Glomerular endothelial cell (primary cell): ENCODE measurements around the gene LSAMP. TPM values are rescaled to one million over a fixed set of nuclear protein-coding genes. Genes with fewer than 3 reads are reported as not detected.
"Not testable (repeated sequence)": the region's sequence is repeated elsewhere in the genome, so short reads cannot be mapped to it uniquely, and the experiment has no call there.

ENCODE experiments used
- DNase-seq: peaks from one replicate; pipeline ENCODE4 v3.0.0-alpha.2; 2011; ENCODE audit warnings: low read depth, low spot score; ENCODE audit errors: extremely low read depth
- total RNA-seq: library from RNA; depleted of rRNA; stranded (reverse); fragments of >200 nt; gene quantifications from 2 replicates; pipeline ENCODE4 v1.2.3, GENCODE V29; 2015

LSAMP gene
- total RNA-seq, 1 donor from 2014 or later, result 2.1 TPM

DNA sequence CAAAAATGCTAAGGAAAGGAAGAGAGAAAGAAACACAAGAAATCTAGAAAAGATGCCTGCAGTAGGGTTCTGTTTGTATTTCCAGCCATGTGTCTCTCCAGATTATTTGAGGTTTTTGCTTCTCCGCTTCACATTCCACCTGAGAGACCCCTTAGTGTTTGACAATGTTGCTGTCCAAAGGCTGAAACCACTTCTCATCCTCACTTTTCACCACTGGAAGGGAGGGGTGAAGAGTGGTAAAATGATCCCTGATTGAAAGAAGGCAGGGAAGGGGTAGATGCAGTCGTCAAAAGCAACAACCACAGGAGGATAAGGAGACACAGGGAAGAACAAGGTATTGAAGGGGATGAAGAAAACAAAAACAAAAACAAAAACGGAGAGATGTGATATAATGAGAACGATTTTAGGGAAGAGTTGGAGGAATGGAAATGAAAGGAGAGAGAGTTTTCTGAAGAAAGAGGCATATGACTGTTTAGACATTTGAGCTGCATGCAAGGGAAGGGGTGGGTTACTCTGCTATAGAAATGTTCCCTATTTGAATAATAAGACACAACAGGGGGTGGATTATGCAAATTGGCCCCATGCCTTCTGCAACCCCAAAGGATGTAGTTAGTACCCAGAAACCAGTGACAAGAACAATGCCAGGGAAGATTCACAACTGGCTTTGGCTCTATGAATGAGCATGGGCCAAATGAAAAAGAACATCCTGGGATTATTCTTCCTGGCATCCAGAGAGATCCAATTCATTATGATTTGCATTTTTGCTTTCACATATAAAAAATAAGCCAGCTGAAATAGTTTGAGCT is 586.1 kb downstream of the LSAMP start:
- no peak for DNase-seq

DNA sequence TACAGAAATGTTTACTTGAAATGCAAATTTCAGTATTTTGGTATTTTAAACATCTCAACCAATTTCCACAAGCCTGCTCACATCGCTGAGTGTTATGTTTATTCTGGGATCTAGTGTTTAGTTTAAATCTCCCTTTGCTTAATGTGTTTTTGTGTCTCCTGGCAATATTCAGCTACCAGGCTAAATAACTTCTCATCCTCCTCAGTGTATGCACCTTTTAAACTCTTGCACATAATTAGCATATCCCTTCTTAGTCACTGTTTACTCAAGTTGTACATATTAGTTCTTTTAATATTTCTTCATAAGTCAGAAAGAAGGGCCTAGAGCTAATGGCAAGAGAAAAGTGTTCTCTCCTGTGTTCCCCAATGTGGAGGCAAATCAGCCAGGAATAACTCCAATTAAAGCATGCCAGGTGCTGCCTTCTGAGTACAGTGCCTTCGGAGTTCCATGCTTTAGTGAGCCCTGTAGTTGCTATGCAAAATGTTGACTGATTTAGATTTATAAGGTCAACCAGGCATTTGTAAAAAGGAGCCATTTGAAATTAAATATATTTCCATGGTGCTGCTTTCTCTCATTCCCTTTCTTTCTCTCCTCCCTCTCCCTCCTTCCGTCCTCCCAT is 587.7 kb downstream of the LSAMP start:
- DNase-seq, result no peak

DNA sequence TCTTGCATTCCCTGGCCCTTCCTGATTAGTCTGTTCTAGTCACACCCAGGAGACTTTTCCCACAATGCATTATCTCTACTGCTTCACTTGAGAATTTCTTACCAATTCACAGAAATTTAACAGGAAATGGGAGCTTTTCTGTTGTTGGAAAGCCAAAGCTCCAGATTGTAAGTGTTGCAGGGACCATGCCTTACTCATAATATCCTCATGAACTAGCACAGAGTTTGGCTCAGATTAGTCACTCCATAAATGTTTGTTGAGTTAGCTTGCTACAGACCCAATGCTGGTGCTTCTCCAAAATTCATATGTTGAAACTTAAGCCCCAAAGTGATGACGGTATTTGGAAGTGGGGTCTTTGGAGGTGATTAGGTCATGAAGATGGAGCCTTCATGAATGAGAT is 589.4 kb downstream of the LSAMP start:
- no peak for DNase-seq

- DNase-seq, result no peak
Observed at GRCh38 chr3:115853104-115853503, 592.2 kb downstream of the LSAMP start.

GRCh38 chr3:115852278-115852677 is 593.0 kb downstream of the LSAMP start:
- no peak for DNase-seq

- no peak for DNase-seq
Observed at GRCh38 chr3:115851571-115851970, 593.7 kb downstream of the LSAMP start.

- DNase-seq, result no peak
Observed at GRCh38 chr3:115848641-115849040, 596.6 kb downstream of the LSAMP start.

DNA sequence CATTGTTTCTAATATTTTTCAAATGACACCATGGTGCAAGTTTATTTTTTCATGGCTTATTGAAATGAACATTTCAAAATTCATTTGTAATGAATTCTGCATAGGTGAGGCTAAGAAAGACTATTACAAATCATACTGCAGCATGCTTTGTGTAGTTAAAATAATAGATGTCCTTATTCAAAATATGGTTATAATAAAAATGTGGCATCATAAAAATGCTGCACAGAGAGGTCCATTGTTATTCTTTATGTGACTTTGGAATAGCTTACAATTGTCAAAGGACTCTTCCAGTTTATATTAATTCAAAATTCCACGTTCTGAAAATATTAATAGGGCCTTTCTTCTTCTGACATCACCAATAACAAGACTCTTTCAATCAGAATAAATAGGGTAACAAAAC is 599.3 kb downstream of the LSAMP start:
- no peak for DNase-seq

DNA sequence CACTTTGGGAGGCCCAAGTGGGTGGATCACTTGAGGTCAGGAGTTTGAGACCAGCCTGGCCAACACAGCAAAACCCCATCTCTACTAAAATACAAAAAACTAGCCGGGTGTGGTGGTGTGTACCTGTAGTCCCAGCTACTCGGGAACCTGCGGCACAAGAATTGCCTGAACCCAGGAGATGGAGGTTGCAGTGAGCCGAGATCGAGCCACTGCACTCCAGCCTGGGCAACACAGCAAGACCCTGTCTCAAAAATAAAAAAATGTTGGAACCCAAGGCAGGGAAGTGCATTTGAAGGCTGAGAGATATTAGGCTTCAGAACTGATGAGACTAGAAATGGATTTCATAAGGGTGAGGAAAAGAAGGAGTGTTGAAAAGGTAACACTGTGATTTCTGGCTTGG is 600.6 kb downstream of the LSAMP start:
- not testable (repeated sequence) for DNase-seq

DNA sequence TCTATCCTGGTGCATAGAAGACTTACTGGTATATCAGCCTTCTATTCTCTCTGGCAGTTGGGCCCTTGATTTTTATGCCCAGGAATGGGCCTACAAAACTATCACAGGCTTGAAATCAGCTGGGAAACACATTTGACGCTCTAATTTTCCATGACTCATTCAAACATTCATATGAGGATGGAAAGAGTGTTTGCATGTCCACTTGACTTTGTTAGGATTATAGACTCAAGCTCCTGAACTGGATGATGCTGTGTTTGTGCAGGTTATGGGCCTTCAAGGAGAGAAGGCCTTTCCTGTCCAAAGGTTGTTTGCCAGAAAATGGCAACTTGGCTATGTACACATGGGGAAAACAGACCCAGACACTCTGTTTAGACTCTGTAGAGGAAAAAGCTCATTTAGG is 602.1 kb downstream of the LSAMP start:
- no peak for DNase-seq

DNA sequence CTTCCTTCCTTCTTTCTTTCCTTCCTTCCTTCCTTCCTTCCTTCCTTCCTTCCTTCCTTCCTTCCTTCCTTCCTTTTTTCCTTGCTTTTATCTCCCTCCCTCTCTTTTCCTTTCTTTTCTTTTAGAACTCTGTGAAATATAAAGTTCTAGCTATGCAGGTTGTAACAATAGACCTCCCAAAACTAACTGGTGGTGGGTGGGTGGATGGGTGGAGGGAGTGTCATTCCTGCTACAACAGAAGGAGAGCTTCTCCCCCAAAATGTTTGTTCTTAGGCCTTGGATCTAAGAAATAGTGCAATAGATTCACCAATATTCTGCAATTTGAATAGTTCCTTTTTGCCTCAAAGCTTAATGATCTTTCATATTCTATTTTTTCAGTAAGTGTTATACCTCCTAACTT is 606.0 kb downstream of the LSAMP start:
- DNase-seq, result no peak

- no peak for DNase-seq
Observed at GRCh38 chr3:115838786-115839185, 606.5 kb downstream of the LSAMP start.

DNA sequence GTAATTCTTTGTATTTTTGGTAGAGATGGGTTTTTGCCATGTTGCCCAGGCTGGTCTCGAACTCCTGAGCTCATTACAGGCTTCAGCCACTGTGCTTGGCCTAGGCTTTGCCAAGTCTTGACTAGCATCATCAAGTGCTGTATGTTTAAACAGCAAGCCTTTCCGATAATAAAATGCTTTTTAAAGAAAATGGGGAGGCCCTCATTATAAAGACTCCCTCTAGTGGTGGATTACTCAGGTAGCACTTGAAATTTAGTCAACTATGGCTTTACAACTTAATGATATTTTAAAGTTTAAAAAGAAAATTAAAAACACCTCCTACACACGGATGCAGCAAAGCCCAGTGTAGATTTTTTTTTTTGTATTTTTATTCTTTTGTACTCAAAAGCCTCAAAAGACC is 608.3 kb downstream of the LSAMP start:
- no peak for DNase-seq

- no peak for DNase-seq
Observed at GRCh38 chr3:115835946-115836345, 609.3 kb downstream of the LSAMP start.

DNA sequence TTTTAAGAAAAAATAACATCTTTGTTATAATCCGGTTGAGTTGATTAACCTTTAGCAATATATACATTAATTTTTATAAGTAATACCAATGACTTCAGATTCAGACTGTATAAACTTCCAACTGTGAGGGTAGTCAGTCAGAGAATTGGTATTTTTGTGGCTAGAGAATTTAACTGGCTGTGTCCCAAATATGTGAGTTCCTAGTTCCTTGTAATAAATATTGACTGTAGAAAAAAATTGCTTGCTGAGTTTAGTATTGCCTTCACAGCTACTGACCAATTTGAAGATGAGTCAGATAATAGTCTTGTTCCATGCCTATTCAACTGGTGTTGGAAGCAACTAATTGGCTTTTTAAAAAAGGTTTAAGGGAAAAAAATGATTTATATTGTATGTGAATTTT is 611.2 kb downstream of the LSAMP start:
- no peak for DNase-seq

- DNase-seq, result no peak
Observed at GRCh38 chr3:115833074-115833473, 612.2 kb downstream of the LSAMP start.

- DNase-seq, result no peak
Observed at GRCh38 chr3:115832265-115832664, 613.0 kb downstream of the LSAMP start.

- no peak for DNase-seq
Observed at GRCh38 chr3:115831864-115832263, 613.4 kb downstream of the LSAMP start.

DNA sequence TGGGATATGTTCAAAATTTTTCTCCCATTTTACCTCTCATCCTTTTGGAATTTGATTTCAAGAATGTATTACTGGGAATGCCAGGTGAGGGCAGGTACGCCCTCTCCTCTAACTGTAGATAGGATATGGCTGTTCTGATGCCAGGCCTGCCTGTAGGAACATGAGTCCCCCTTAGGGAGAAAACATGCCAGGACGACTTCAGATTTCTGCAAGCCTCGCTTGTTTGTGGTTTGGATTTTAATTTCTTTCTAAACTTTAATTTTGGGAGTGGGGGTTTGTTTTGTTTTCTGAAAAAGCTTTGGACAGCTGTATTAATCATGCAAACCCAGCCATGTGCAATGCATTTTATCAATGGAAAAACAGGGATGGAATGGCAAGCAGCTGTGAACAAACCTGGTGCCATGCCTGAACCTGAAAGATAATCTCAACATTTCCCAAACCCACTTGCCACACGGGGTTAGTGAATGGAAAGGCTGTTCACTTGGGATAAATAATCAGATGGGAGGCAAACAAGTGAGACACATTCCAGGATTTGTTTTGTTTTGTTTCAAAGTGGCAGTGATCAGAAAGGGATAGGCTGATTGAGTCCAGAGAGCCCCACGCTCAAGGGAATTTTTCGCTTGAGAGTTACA is 614.4 kb downstream of the LSAMP start:
- no peak for DNase-seq

DNA sequence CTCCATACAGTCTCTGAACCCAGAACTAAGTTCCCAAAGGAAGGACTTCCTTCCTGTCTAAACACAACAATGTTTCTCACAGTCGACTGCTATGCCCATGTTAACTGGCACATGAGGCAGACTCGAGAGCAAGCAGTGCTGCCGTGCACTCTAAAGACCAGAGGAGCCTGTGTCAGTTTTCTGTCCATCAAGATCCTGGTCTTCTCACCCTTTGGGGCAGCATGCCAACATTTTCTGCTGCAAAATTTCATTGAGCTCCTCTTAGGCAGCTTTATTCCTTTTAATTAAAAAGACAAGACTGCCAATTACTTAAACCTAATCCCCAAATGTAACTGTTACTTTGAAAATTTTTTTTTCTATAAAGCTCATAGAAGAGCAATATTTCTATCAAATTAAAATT is 616.9 kb downstream of the LSAMP start:
- DNase-seq, result no peak

GRCh38 chr3:115827495-115827894 is 617.8 kb downstream of the LSAMP start:
- DNase-seq, result no peak

DNA sequence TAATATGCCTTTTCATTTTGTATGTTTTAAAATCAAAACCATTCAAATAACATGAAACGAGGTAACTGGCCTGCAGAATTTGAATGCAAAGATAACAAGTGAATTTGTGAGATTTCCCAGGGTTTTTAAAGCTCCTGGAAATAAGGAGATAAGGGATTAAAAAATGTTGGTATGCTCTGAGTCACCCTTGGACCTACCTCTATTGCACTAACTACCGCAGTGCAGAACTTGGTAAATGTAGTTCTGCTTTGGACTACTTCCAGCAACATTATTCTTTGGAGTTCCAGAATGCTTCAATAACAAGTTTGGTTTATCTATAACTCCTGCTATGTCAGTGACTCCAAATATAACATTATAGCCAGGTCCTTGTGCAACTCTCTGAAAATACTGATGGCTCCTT is 620.2 kb downstream of the LSAMP start:
- DNase-seq, result no peak
